ENCODE data around the gene CKAP5. TPM values are rescaled to one million over a fixed set of nuclear protein-coding genes. Genes with fewer than 3 reads are reported as not detected.
"Not testable (repeated sequence)": the region's sequence is repeated elsewhere in the genome, so short reads cannot be mapped to it uniquely, and the experiment has no call there.

Gene CKAP5
- total RNA-seq, 1 experiment from 2014 or later = 221 TPM

GRCh38 chr11:46711303-46711702, 134.8 kb downstream of the CKAP5 start:
- no peak overlapping the region for H3K4me3 ChIP-seq (ENCODE audit: low read depth, low read length)
- H3K4me1 ChIP-seq = no peaks in the 10 kb centered on the region
- no peaks in the 10 kb centered on the region for H3K9me3 ChIP-seq
- H3K27me3 ChIP-seq (replicated peaks; ENCODE audit: control insufficient read depth, insufficient read depth, low read length) = no peaks in the 10 kb centered on the region
- Mint-ChIP-seq H3K9me3 (ENCODE audit: unreplicated experiment) (no peaks in the 10 kb centered on the region), H3K4me3 (ENCODE audit: unreplicated experiment) (no peak overlapping the region), H3K36me3 (ENCODE audit: insufficient read depth, unreplicated experiment) (peaks cover 21% of the 10 kb centered on the region), H3K27me3 (ENCODE audit: insufficient read depth, unreplicated experiment) (no peaks in the 10 kb centered on the region), H3K4me1 (ENCODE audit: low read depth, unreplicated experiment) (peaks cover 7% of the 10 kb centered on the region), H3K27ac (ENCODE audit: unreplicated experiment) (no peak overlapping the region)
- BruUV-seq (replicated peaks) = no TSS peak
- TF ChIP-seq CTCF (IDR thresholded peaks at IDR 0.05; ENCODE audit: insufficient read depth in 1 of 2, low read depth in 1 of 2, low read length in 1 of 2, severe bottlenecking in 1 of 2, unreplicated experiment in 1 of 2) = no peak
- ChIA-PET POLR2A (no interaction called here), CTCF (no interaction called here)
- intact Hi-C loops (cut with micrococcal nuclease; ENCODE audit: unreplicated experiment) = no loop called here
- no peaks in the 10 kb centered on the region for H3K36me3 ChIP-seq (ENCODE audit: control insufficient read depth, insufficient read depth, low read length)
- no peak for DNase-seq

GRCh38 chr11:46710821-46711269, 135.2 kb downstream of the CKAP5 start:
- no peak for TF ChIP-seq CTCF (IDR thresholded peaks at IDR 0.05; ENCODE audit: insufficient read depth in 1 of 2, low read depth in 1 of 2, low read length in 1 of 2, severe bottlenecking in 1 of 2, unreplicated experiment in 1 of 2)
- H3K4me3 Mint-ChIP-seq (ENCODE audit: unreplicated experiment) = no peak overlapping the region
- Histone ChIP-seq H3K27me3 (replicated peaks; ENCODE audit: control insufficient read depth, insufficient read depth, low read length) (no peaks in the 10 kb centered on the region), H3K4me3 (ENCODE audit: low read depth, low read length) (no peak overlapping the region), H3K36me3 (ENCODE audit: control insufficient read depth, insufficient read depth, low read length) (no peaks in the 10 kb centered on the region), H3K4me1 (no peaks in the 10 kb centered on the region), H3K9me3 (no peaks in the 10 kb centered on the region)
- peaks cover 7% of the 10 kb centered on the region for H3K4me1 Mint-ChIP-seq (ENCODE audit: low read depth, unreplicated experiment)
- H3K27ac Mint-ChIP-seq (ENCODE audit: unreplicated experiment) = no peak overlapping the region
- DNase-seq = no peak
- no TSS peak for BruUV-seq (replicated peaks)
- no peaks in the 10 kb centered on the region for H3K9me3 Mint-ChIP-seq (ENCODE audit: unreplicated experiment)
- ChIA-PET POLR2A (no interaction called here), CTCF (no interaction called here)
- intact Hi-C loops (cut with micrococcal nuclease; ENCODE audit: unreplicated experiment) = no loop called here
- peaks cover 22% of the 10 kb centered on the region for H3K36me3 Mint-ChIP-seq (ENCODE audit: insufficient read depth, unreplicated experiment)
- no peaks in the 10 kb centered on the region for H3K27me3 Mint-ChIP-seq (ENCODE audit: insufficient read depth, unreplicated experiment)

GRCh38 chr11:46709351-46709750, 136.7 kb downstream of the CKAP5 start:
- H3K27ac Mint-ChIP-seq (ENCODE audit: unreplicated experiment); H3K27me3 ChIP-seq (replicated peaks; ENCODE audit: control insufficient read depth, insufficient read depth, low read length); intact Hi-C loops (cut with micrococcal nuclease; ENCODE audit: unreplicated experiment); H3K36me3 ChIP-seq (ENCODE audit: control insufficient read depth, insufficient read depth, low read length); H3K4me1 ChIP-seq; H3K4me1 Mint-ChIP-seq (ENCODE audit: low read depth, unreplicated experiment); H3K9me3 ChIP-seq; H3K4me3 Mint-ChIP-seq (ENCODE audit: unreplicated experiment); H3K9me3 Mint-ChIP-seq (ENCODE audit: unreplicated experiment); H3K4me3 ChIP-seq (ENCODE audit: low read depth, low read length); H3K27me3 Mint-ChIP-seq (ENCODE audit: insufficient read depth, unreplicated experiment); DNase-seq; BruUV-seq (replicated peaks): not testable (repeated sequence)
- ChIA-PET CTCF (interaction anchor here (0.6 kb wide), 1 partner anchor 10 kb away, joined by 5 read pairs; the partner anchor contains the start of gene F2), POLR2A (interaction anchor here (0.6 kb wide), 2 partner anchors 101 to 444 kb away, joined by 3 to 5 read pairs; no protein-coding TSS in a partner anchor)
- peaks cover 28% of the 10 kb centered on the region for H3K36me3 Mint-ChIP-seq (ENCODE audit: insufficient read depth, unreplicated experiment)

- BruUV-seq (replicated peaks) = no TSS peak
- Mint-ChIP-seq H3K9me3 (ENCODE audit: unreplicated experiment) (no peaks in the 10 kb centered on the region), H3K4me3 (ENCODE audit: unreplicated experiment) (no peak overlapping the region), H3K27me3 (ENCODE audit: insufficient read depth, unreplicated experiment) (no peaks in the 10 kb centered on the region), H3K27ac (ENCODE audit: unreplicated experiment) (no peak overlapping the region), H3K36me3 (ENCODE audit: insufficient read depth, unreplicated experiment) (peaks cover 49% of the 10 kb centered on the region), H3K4me1 (ENCODE audit: low read depth, unreplicated experiment) (peaks cover 8% of the 10 kb centered on the region)
- Histone ChIP-seq H3K27me3 (replicated peaks; ENCODE audit: control insufficient read depth, insufficient read depth, low read length) (no peaks in the 10 kb centered on the region), H3K4me1 (peaks cover 3% of the 10 kb centered on the region; the same call in 1 of the 2 replicates), H3K36me3 (ENCODE audit: control insufficient read depth, insufficient read depth, low read length) (peaks cover 13% of the 10 kb centered on the region), H3K9me3 (no peaks in the 10 kb centered on the region), H3K4me3 (ENCODE audit: low read depth, low read length) (no peak overlapping the region)
- DNase-seq = no peak
- ChIA-PET CTCF (no interaction called here), POLR2A (no interaction called here)
- no peak for TF ChIP-seq CTCF (IDR thresholded peaks at IDR 0.05; ENCODE audit: insufficient read depth in 1 of 2, low read depth in 1 of 2, low read length in 1 of 2, severe bottlenecking in 1 of 2, unreplicated experiment in 1 of 2)
- intact Hi-C loops (cut with micrococcal nuclease; ENCODE audit: unreplicated experiment) = no loop called here
Observed at GRCh38 chr11:46706886-46707285, 139.2 kb downstream of the CKAP5 start.

Measured in Caco-2 (cell line).